Muscle layer of colon (tissue), 2 donors: ENCODE results near the gene FLNA.
A peak's percentile ranks its signal among the peaks of the same experiment; 100 is the strongest.

Source experiments
- H3K27ac ChIP-seq: one replicate; pipeline ENCODE4 v1.7.0; 2013; ENCODE audit warnings: low read depth, mild to moderate bottlenecking, low read length, moderate library complexity
- H3K27me3 ChIP-seq, 2 donors: one replicate each; pipeline ENCODE4 v1.7.0; 2013; ENCODE audit warnings: low read length in 2 of 2, mild to moderate bottlenecking in 2 of 2; ENCODE audit not compliant: insufficient read depth in 2 of 2, control insufficient read depth in 1 of 2
- H3K36me3 ChIP-seq: one replicate; pipeline ENCODE4 v1.7.0; 2013; ENCODE audit warnings: mild to moderate bottlenecking, low read length; ENCODE audit not compliant: insufficient read depth
- H3K4me1 ChIP-seq: one replicate; pipeline ENCODE4 v1.7.0; 2013; ENCODE audit warnings: mild to moderate bottlenecking, low read length; ENCODE audit not compliant: insufficient read depth
- H3K4me3 ChIP-seq, 2 donors: one replicate each; pipeline ENCODE4 v1.7.0; 2013; ENCODE audit warnings: low read length in 2 of 2, low read depth in 1 of 2, mild to moderate bottlenecking in 1 of 2, moderate library complexity in 1 of 2
- H3K9ac ChIP-seq: one replicate; pipeline ENCODE4 v1.7.0; 2013; ENCODE audit warnings: low read length
- H3K9me3 ChIP-seq: one replicate; pipeline ENCODE4 v1.7.0; 2013; ENCODE audit warnings: mild to moderate bottlenecking, low read length
- donor health status: abdominal sarcoma.
- donor health status: Adenocarcinoma of cecum.

FLNA gene

GRCh38 chrX:154380153-154380552 is 5.7 kb upstream of the FLNA start:
- Histone ChIP-seq H3K4me1 (peaks cover 25% of the 10 kb centered on the region), H3K9ac (peak overlapping the region; percentile 88), H3K36me3 (no peaks in the 10 kb centered on the region), H3K27me3 (peaks cover 0 to 5% of the 10 kb centered on the region in 2 donors), H3K4me3 (peak overlapping the region; percentile 60 to 75), H3K27ac (peak overlapping the region; percentile 71), H3K9me3 (no peaks in the 10 kb centered on the region)

- H3K4me3 ChIP-seq = peak overlapping the region; percentile 60 to 75
- H3K9me3 ChIP-seq = no peaks in the 10 kb centered on the region
- H3K4me1 ChIP-seq = peaks cover 24% of the 10 kb centered on the region
- no peaks in the 10 kb centered on the region for H3K36me3 ChIP-seq
- H3K27me3 ChIP-seq = peaks cover 0 to 5% of the 10 kb centered on the region in 2 donors
- H3K27ac ChIP-seq = peak overlapping the region; percentile 71
- peak overlapping the region; percentile 88 for H3K9ac ChIP-seq
Observed at GRCh38 chrX:154379569-154379951, 5.1 kb upstream of the FLNA start.

GRCh38 chrX:154378799-154379568 is 4.5 kb upstream of the FLNA start, which contains the start of gene EMD:
TSS of gene EMD (plus strand) at chrX:154379295. CDS start at chrX:154379485, 190 bp downstream.
- H3K27ac ChIP-seq = peak within 1 kb of the TSS; percentile 73
- H3K9me3 ChIP-seq = no peaks in the 10 kb centered on the region
- H3K4me3 ChIP-seq = peak within 1 kb of the TSS; percentile 60 to 75
- peaks cover 18% of the 10 kb centered on the region for H3K4me1 ChIP-seq
- H3K27me3 ChIP-seq = no peaks in the 10 kb centered on the region
- H3K9ac ChIP-seq = peak within 1 kb of the TSS; percentile 88
- H3K36me3 ChIP-seq = no peaks in the 10 kb centered on the region

GRCh38 chrX:154378059-154378798 is 3.8 kb upstream of the FLNA start:
- peak overlapping the region in 1 of 2 donors; percentile 42 for H3K4me3 ChIP-seq
- H3K36me3 ChIP-seq = no peaks in the 10 kb centered on the region
- no peaks in the 10 kb centered on the region for H3K27me3 ChIP-seq
- peaks cover 13% of the 10 kb centered on the region for H3K4me1 ChIP-seq
- H3K9ac ChIP-seq = no peak overlapping the region
- no peaks in the 10 kb centered on the region for H3K9me3 ChIP-seq
- peak overlapping the region; percentile 73 for H3K27ac ChIP-seq

- Histone ChIP-seq H3K9me3 (no peaks in the 10 kb centered on the region), H3K36me3 (no peaks in the 10 kb centered on the region), H3K4me3 (no peak overlapping the region), H3K27me3 (peaks cover 0 to 4% of the 10 kb centered on the region in 2 donors), H3K9ac (peak overlapping the region; percentile 39), H3K4me1 (peaks cover 13% of the 10 kb centered on the region), H3K27ac (peak overlapping the region; percentile 73)
Observed at GRCh38 chrX:154376774-154377173, 2.3 kb upstream of the FLNA start.

GRCh38 chrX:154375156-154375504 is 696 bp upstream of the FLNA start:
- H3K27ac ChIP-seq = peak overlapping the region; percentile 80
- peaks cover 5% of the 10 kb centered on the region for H3K4me1 ChIP-seq
- peak overlapping the region; percentile 58 for H3K9ac ChIP-seq
- no peaks in the 10 kb centered on the region for H3K9me3 ChIP-seq
- H3K27me3 ChIP-seq = peaks cover 0 to 4% of the 10 kb centered on the region in 2 donors
- peaks cover 1% of the 10 kb centered on the region for H3K36me3 ChIP-seq
- peak overlapping the region; percentile 35 to 38 for H3K4me3 ChIP-seq

- H3K27ac ChIP-seq = peak overlapping the region; percentile 89
Observed at GRCh38 chrX:154373340-154374306, 811 bp downstream of the FLNA start.

GRCh38 chrX:154372612-154373022 is 1.8 kb downstream of the FLNA start:
- Histone ChIP-seq H3K4me3 (peak overlapping the region; percentile 83), H3K27me3 (peaks cover 0 to 4% of the 10 kb centered on the region in 2 donors), H3K36me3 (peaks cover 12% of the 10 kb centered on the region), H3K27ac (peak overlapping the region; percentile 89), H3K9ac (peak overlapping the region; percentile 96), H3K4me1 (peaks cover 14% of the 10 kb centered on the region), H3K9me3 (no peaks in the 10 kb centered on the region)

More at GRCh38 chrX:154373340-154374306, 811 bp downstream of the FLNA start:
- H3K9me3 ChIP-seq = no peaks in the 10 kb centered on the region
- peaks cover 0 to 4% of the 10 kb centered on the region in 2 donors for H3K27me3 ChIP-seq
- H3K4me1 ChIP-seq = peaks cover 5% of the 10 kb centered on the region
- peak overlapping the region; percentile 96 for H3K9ac ChIP-seq
- H3K36me3 ChIP-seq = peaks cover 5% of the 10 kb centered on the region
- peak overlapping the region; percentile 83 for H3K4me3 ChIP-seq

- Histone ChIP-seq H3K4me3 (peak overlapping the region; percentile 83), H3K27me3 (peaks cover 0 to 4% of the 10 kb centered on the region in 2 donors), H3K36me3 (peaks cover 20% of the 10 kb centered on the region), H3K9ac (peak overlapping the region; percentile 96), H3K9me3 (no peaks in the 10 kb centered on the region), H3K4me1 (peaks cover 22% of the 10 kb centered on the region), H3K27ac (peak overlapping the region; percentile 89)
Observed at GRCh38 chrX:154371789-154372300, 2.6 kb downstream of the FLNA start.

GRCh38 chrX:154371017-154371788 is 3.2 kb downstream of the FLNA start:
- H3K9me3 ChIP-seq = no peaks in the 10 kb centered on the region
- peaks cover 23% of the 10 kb centered on the region for H3K4me1 ChIP-seq
- peak overlapping the region; percentile 60 to 83 for H3K4me3 ChIP-seq
- H3K27me3 ChIP-seq = peaks cover 0 to 4% of the 10 kb centered on the region in 2 donors
- peak overlapping the region; percentile 96 for H3K9ac ChIP-seq
- peak overlapping the region; percentile 89 for H3K27ac ChIP-seq
- peaks cover 26% of the 10 kb centered on the region for H3K36me3 ChIP-seq
